ENCODE data around the gene PTMS.
A peak's percentile ranks its signal among the peaks of the same experiment; 100 is the strongest.
"Not testable (repeated sequence)": the region's sequence is repeated elsewhere in the genome, so short reads cannot be mapped to it uniquely, and the experiment has no call there.

Gene PTMS

DNA sequence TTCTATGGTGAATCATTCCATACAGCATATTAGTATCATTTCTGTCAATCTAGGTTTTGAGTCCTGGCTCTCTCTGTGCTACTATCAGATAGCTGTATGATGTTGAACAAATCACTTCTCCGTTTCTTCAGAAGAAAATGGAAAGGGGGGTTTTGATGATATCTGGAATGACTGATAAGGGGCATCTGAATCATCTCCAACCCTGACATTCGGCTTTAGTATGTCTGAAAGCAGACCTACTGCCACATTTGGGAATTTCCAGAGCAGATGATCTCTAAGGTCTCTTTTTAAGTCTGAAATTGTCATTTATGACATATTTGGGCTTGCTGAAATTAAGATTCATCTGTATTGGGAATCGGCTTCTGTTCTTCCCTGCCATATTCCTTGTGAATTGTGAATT lies 23.3 kb upstream of the PTMS start:
- TF ChIP-seq CTCF (IDR thresholded peaks at IDR 0.05; ENCODE audit: borderline replicate concordance, control extremely low read depth, extremely low read depth, insufficient read depth, missing control alignments) = no peak

DNA sequence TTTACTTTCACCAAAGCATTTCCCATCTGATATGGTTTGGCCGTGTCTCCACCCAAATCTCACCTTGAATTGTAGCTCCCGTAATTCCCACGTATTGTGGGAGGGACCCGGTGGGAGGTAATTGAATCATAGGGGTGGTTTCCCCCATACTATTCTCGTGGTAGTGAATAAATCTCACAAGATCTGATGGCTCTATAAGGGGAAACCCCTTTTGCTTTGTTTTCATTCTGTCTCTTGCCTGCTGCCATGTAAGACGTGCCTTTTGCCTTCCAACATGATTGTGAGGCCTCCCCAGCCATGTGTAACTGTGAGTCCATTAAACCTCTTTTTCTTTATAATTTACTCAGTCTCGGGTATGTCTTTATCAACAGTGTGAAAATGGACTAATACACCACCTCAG lies 22.9 kb upstream of the PTMS start:
- in situ Hi-C loops (cut with MboI; ENCODE audit: low sequenced_read_pairs, unreplicated experiment); DNase-seq (ENCODE audit: low spot score): not testable (repeated sequence)

More for the DNA sequence above, 23.3 kb upstream of the PTMS start:
- in situ Hi-C loops (cut with MboI; ENCODE audit: low sequenced_read_pairs, unreplicated experiment) = no loop called here
- DNase-seq (ENCODE audit: low spot score) = no peak

GRCh38 chr12:6745741-6746525 lies 20.2 kb upstream of the PTMS start:
- peak; percentile 61 for DNase-seq (ENCODE audit: low spot score)
- in situ Hi-C loops (cut with MboI; ENCODE audit: low sequenced_read_pairs, unreplicated experiment) = no loop called here

GRCh38 chr12:6747216-6747615 lies 18.9 kb upstream of the PTMS start:
- no peak for TF ChIP-seq CTCF (IDR thresholded peaks at IDR 0.05; ENCODE audit: borderline replicate concordance, control extremely low read depth, extremely low read depth, insufficient read depth, missing control alignments)
- in situ Hi-C loops (cut with MboI; ENCODE audit: low sequenced_read_pairs, unreplicated experiment) = no loop called here
- DNase-seq (ENCODE audit: low spot score) = no peak

More at GRCh38 chr12:6745741-6746525, 20.2 kb upstream of the PTMS start:
- TF ChIP-seq CTCF (IDR thresholded peaks at IDR 0.05; ENCODE audit: borderline replicate concordance, control extremely low read depth, extremely low read depth, insufficient read depth, missing control alignments) = no peak

GRCh38 chr12:6748761-6749160 lies 17.4 kb upstream of the PTMS start:
- in situ Hi-C loops (cut with MboI; ENCODE audit: low sequenced_read_pairs, unreplicated experiment) = no loop called here
- no peak for DNase-seq (ENCODE audit: low spot score)
- no peak for TF ChIP-seq CTCF (IDR thresholded peaks at IDR 0.05; ENCODE audit: borderline replicate concordance, control extremely low read depth, extremely low read depth, insufficient read depth, missing control alignments)

- no peak for TF ChIP-seq CTCF (IDR thresholded peaks at IDR 0.05; ENCODE audit: borderline replicate concordance, control extremely low read depth, extremely low read depth, insufficient read depth, missing control alignments)
Measured at GRCh38 chr12:6750506-6750905, 15.7 kb upstream of the PTMS start.

GRCh38 chr12:6751767-6752166 lies 14.4 kb upstream of the PTMS start:
- in situ Hi-C loops (cut with MboI; ENCODE audit: low sequenced_read_pairs, unreplicated experiment) = loop anchor here (10.0 kb wide), 1 partner anchor 73 kb away; the partner anchor contains the start of genes GPR162 and P3H3
- no peak for DNase-seq (ENCODE audit: low spot score)
- TF ChIP-seq CTCF (IDR thresholded peaks at IDR 0.05; ENCODE audit: borderline replicate concordance, control extremely low read depth, extremely low read depth, insufficient read depth, missing control alignments) = no peak

More at GRCh38 chr12:6750506-6750905, 15.7 kb upstream of the PTMS start:
- in situ Hi-C loops (cut with MboI; ENCODE audit: low sequenced_read_pairs, unreplicated experiment) = loop anchor here (10.0 kb wide), 1 partner anchor 74 kb away; the partner anchor contains the start of genes GPR162 and P3H3
- DNase-seq (ENCODE audit: low spot score) = no peak

Measured in GM13976 (cell line).